ENCODE measurements around the gene SKAP2.

DNA sequence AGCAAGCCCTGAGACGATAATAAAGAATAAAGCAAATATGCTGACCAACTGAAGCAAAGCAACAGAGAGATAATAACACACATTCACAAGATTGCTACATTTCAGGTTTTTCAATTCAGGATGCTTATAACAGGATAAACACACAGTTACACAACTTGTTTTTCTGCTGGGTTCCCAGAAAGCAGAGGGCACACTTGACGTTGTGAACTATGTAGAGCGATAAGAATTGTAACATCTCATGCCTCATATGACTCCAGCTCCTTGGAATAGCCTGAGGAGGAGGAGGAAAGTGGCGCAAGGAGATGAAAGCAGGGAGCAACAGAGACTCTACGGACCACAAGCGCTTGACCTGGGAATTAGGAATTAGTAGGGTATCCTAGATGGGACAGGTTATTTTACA lies 201.7 kb downstream of the SKAP2 start:
- TF ChIP-seq, protein P1, sequence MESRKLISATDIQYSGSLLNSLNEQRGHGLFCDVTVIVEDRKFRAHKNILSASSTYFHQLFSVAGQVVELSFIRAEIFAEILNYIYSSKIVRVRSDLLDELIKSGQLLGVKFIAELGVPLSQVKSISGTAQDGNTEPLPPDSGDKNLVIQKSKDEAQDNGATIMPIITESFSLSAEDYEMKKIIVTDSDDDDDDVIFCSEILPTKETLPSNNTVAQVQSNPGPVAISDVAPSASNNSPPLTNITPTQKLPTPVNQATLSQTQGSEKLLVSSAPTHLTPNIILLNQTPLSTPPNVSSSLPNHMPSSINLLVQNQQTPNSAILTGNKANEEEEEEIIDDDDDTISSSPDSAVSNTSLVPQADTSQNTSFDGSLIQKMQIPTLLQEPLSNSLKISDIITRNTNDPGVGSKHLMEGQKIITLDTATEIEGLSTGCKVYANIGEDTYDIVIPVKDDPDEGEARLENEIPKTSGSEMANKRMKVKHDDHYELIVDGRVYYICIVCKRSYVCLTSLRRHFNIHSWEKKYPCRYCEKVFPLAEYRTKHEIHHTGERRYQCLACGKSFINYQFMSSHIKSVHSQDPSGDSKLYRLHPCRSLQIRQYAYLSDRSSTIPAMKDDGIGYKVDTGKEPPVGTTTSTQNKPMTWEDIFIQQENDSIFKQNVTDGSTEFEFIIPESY (IDR thresholded peaks at IDR 0.05; ENCODE audit: borderline replicate concordance, low read depth), result no peak
- no peak for TF ChIP-seq POLR2AphosphoS5 (IDR thresholded peaks at IDR 0.05; ENCODE audit: low read depth, low read length)
